Astrocyte of the cerebellum (primary cell): ENCODE results near the gene SLPI.

Source experiments
- DNase-seq: peaks from one replicate; pipeline ENCODE4 v3.0.0-alpha.2; 2011; ENCODE audit warnings: low read depth
- H3K4me3 ChIP-seq: 2 replicates; pipeline ENCODE4 v1.5.1; 2011; ENCODE audit warnings: mild to moderate bottlenecking, low read depth, low read length, moderate library complexity
- CTCF ChIP-seq: IDR thresholded peaks from 2 replicates; pipeline ENCODE4 v1.5.1; 2012; ENCODE audit warnings: low read length, low read depth, moderate library complexity, mild to moderate bottlenecking; ENCODE audit errors: missing control alignments
- in situ Hi-C: cut with HindIII; loops from 2 replicates; pipeline ENCODE4 v1.10.0; 2017; ENCODE audit warnings: low sequenced_read_pairs

The SLPI gene

GRCh38 chr20:45294659-45295058 is 40.3 kb upstream of the SLPI start:
- no peak overlapping the region for H3K4me3 ChIP-seq
- in situ Hi-C loops: loop anchor here (25.0 kb wide), 1 partner anchor 282 kb away; no protein-coding TSS in a partner anchor
- DNase-seq: no peak
- TF ChIP-seq CTCF: no peak

GRCh38 chr20:45294003-45294368 is 39.6 kb upstream of the SLPI start:
- no peak overlapping the region for H3K4me3 ChIP-seq
- TF ChIP-seq CTCF: no peak
- in situ Hi-C loops: loop anchor here (25.0 kb wide), 1 partner anchor 282 kb away; no protein-coding TSS in a partner anchor
- DNase-seq: no peak

GRCh38 chr20:45293041-45294002 is 39.0 kb upstream of the SLPI start:
- H3K4me3 ChIP-seq: peak overlapping the region; percentile 45
- in situ Hi-C loops: loop anchor here (25.0 kb wide), 1 partner anchor 281 kb away; no protein-coding TSS in a partner anchor
- peak; percentile 20 for DNase-seq
- peak; percentile 97 for TF ChIP-seq CTCF

GRCh38 chr20:45292343-45292742 is 38.0 kb upstream of the SLPI start:
- no peak for TF ChIP-seq CTCF
- DNase-seq: no peak
- in situ Hi-C loops: loop anchor here (25.0 kb wide), 1 partner anchor 280 kb away; no protein-coding TSS in a partner anchor

GRCh38 chr20:45291526-45291925 is 37.2 kb upstream of the SLPI start:
- in situ Hi-C loops: loop anchor here (25.0 kb wide), 1 partner anchor 279 kb away; no protein-coding TSS in a partner anchor
- no peak overlapping the region for H3K4me3 ChIP-seq
- no peak for TF ChIP-seq CTCF
- DNase-seq: no peak

More at GRCh38 chr20:45292343-45292742, 38.0 kb upstream of the SLPI start:
- no peak overlapping the region for H3K4me3 ChIP-seq

GRCh38 chr20:45290677-45291355 is 36.5 kb upstream of the SLPI start:
- DNase-seq: peak; percentile 31
- peak; percentile 84 for TF ChIP-seq CTCF
- in situ Hi-C loops: loop anchor here (25.0 kb wide), 1 partner anchor 279 kb away; no protein-coding TSS in a partner anchor
- H3K4me3 ChIP-seq: no peak overlapping the region
